Small intestine (tissue), 7 donors: ENCODE measurements around the gene CCL20. TPM values are rescaled to one million over a fixed set of nuclear protein-coding genes. Genes with fewer than 3 reads are reported as not detected.
"Not testable (repeated sequence)": the region's sequence is repeated elsewhere in the genome, so short reads cannot be mapped to it uniquely, and the experiment has no call there.

ENCODE experiments used
- DNase-seq, 2 donors: peaks; one replicate each; pipeline versions ENCODE4 v3.0.0 to v3.0.0-alpha.2; 2013
- FAIRE-seq: peaks from 2 replicates; lab custom pipeline; 2012; peaks lifted over from hg19 to GRCh38; lab: Jason Lieb, UNC
- H3K27ac ChIP-seq, 3 donors: one replicate each; pipeline ENCODE4 v1.5.1; 2013; ENCODE audit warnings: low read length in 2 of 3, mild to moderate bottlenecking in 2 of 3, control low read depth in 1 of 3, inconsistent platforms in 1 of 3, low read depth in 1 of 3, moderate library complexity in 1 of 3
- H3K27me3 ChIP-seq, 3 donors: one replicate each; pipeline ENCODE4 v1.6.1; 2013; ENCODE audit warnings: low read length in 3 of 3, inconsistent platforms in 1 of 3; ENCODE audit not compliant: control insufficient read depth in 3 of 3, insufficient read depth in 3 of 3
- H3K36me3 ChIP-seq, 3 donors: one replicate each; pipeline ENCODE4 v1.6.1; 2013; ENCODE audit warnings: low read length in 3 of 3, inconsistent platforms in 1 of 3, low read depth in 1 of 3, mild to moderate bottlenecking in 1 of 3, moderate library complexity in 1 of 3; ENCODE audit not compliant: control insufficient read depth in 3 of 3, insufficient read depth in 2 of 3
- H3K4me1 ChIP-seq, 3 donors: one replicate each; pipeline ENCODE4 v1.6.1; 2013; ENCODE audit warnings: low read length in 2 of 3, inconsistent platforms in 1 of 3, low read depth in 1 of 3, mild to moderate bottlenecking in 1 of 3, moderate library complexity in 1 of 3; ENCODE audit not compliant: control insufficient read depth in 3 of 3, insufficient read depth in 2 of 3
- H3K4me3 ChIP-seq, 3 donors: one replicate each; pipeline ENCODE4 v1.5.1; 2013; ENCODE audit warnings: low read length in 3 of 3, control low read depth in 1 of 3, inconsistent platforms in 1 of 3, low read depth in 1 of 3, mild to moderate bottlenecking in 1 of 3, moderate library complexity in 1 of 3
- H3K9me3 ChIP-seq, 2 donors: one replicate each; pipeline ENCODE4 v1.6.1; 2013; ENCODE audit warnings: low read depth in 1 of 2, low read length in 1 of 2; ENCODE audit not compliant: control insufficient read depth in 2 of 2, insufficient read depth in 1 of 2
- WGBS, 3 donors: extraction: QIAGEN DNeasy Blood & Tissue Kit; methylation state at CpG; one replicate each; pipeline ENCODE4 v1.1.7; 2013; 5-methylcytosine and 5-hydroxymethylcytosine counted together
- polyA plus RNA-seq, 4 donors: library from polyadenylated mRNA; stranded (reverse) in 3 of 4; unstranded in 1 of 4; fragments of 200-250 nt in 3 of 4; fragments of 120-200 nt in 1 of 4; gene quantifications; one replicate each; pipeline versions ENCODE4 v1.2.1 to v1.2.3, GENCODE V29; 2013
- donor health status: healthy with polysubstance abuse.
- donor health status: control.
- donor health status: control.
- donor health status: Bipolar disorder and iron deficiency.
- donor health status: healthy.

Gene CCL20
- polyA plus RNA-seq, 4 donors, result 9.6 to 15.9 (median 11.3) TPM

- Histone ChIP-seq H3K9me3 (peaks cover 0 to 4% of the 10 kb centered on the region in 2 donors), H3K27me3 (peaks cover 0 to 2% (median 0%) of the 10 kb centered on the region in 3 donors), H3K27ac (no peak overlapping the region), H3K4me3 (no peak overlapping the region), H3K4me1 (peaks cover 0 to 14% (median 0%) of the 10 kb centered on the region in 3 donors), H3K36me3 (no peaks in the 10 kb centered on the region)
- FAIRE-seq (no peak), DNase-seq (no peak)
- 61 to 83% (median 68%) methylated on average over 4 of the region's 4 CpGs for WGBS, 3 donors
Measured at GRCh38 chr2:227789803-227790202, 23.8 kb upstream of the CCL20 start.

- Histone ChIP-seq H3K36me3 (no peaks in the 10 kb centered on the region), H3K27me3 (no peaks in the 10 kb centered on the region), H3K27ac (peak overlapping the region; percentile 1 to 73 (median 17)), H3K4me1 (peaks cover 0 to 11% (median 0%) of the 10 kb centered on the region in 3 donors), H3K9me3 (peaks cover 0 to 2% of the 10 kb centered on the region in 2 donors), H3K4me3 (no peak overlapping the region)
- WGBS, 3 donors, result 61 to 74% (median 62%) methylated on average over 5 of the region's 5 CpGs
- DNase-seq (peak; percentile 75 to 83), FAIRE-seq (no peak)
Measured at GRCh38 chr2:227793148-227793712, 20.4 kb upstream of the CCL20 start.

GRCh38 chr2:227796045-227796711, 17.5 kb upstream of the CCL20 start:
- Histone ChIP-seq H3K9me3 (no peaks in the 10 kb centered on the region), H3K4me1 (peaks cover 0 to 24% (median 0%) of the 10 kb centered on the region in 3 donors), H3K27me3 (no peaks in the 10 kb centered on the region), H3K27ac (peak overlapping the region; percentile 60 to 82 (median 70)), H3K4me3 (no peak overlapping the region), H3K36me3 (no peaks in the 10 kb centered on the region)
- peak; percentile 73 to 97 for DNase-seq
- 9 to 41% (median 25%) methylated on average over 12 of the region's 12 CpGs for WGBS, 3 donors
- peak; percentile 47 for FAIRE-seq

GRCh38 chr2:227796768-227797167, 16.9 kb upstream of the CCL20 start:
- DNase-seq, FAIRE-seq: not testable (repeated sequence)
- H3K27ac ChIP-seq, result peak overlapping the region; percentile 60 to 77 (median 70)

GRCh38 chr2:227799202-227799601, 14.4 kb upstream of the CCL20 start:
- peak overlapping the region; percentile 53 to 82 (median 64) for H3K27ac ChIP-seq
- peak; percentile 26 for FAIRE-seq
- H3K9me3 ChIP-seq, result no peaks in the 10 kb centered on the region
- no peaks in the 10 kb centered on the region for H3K27me3 ChIP-seq
- H3K36me3 ChIP-seq, result no peaks in the 10 kb centered on the region
- H3K4me3 ChIP-seq, result no peak overlapping the region
- DNase-seq, result peak; percentile 87 to 96
- 14 to 63% (median 40%) methylated on average over 3 of the region's 3 CpGs for WGBS, 3 donors
- H3K4me1 ChIP-seq, result peaks cover 0 to 21% (median 0%) of the 10 kb centered on the region in 3 donors

More at GRCh38 chr2:227796768-227797167, 16.9 kb upstream of the CCL20 start:
- not testable (repeated sequence) for H3K4me3 ChIP-seq, H3K36me3 ChIP-seq, H3K9me3 ChIP-seq, H3K27me3 ChIP-seq
- WGBS, 3 donors, result 57 to 80% (median 65%) methylated on average over 5 of the region's 5 CpGs
- H3K4me1 ChIP-seq, result peaks cover 0 to 24% (median 0%) of the 10 kb centered on the region in 3 donors

- no peaks in the 10 kb centered on the region for H3K27me3 ChIP-seq
- peaks cover 0 to 13% (median 0%) of the 10 kb centered on the region in 3 donors for H3K4me1 ChIP-seq
- FAIRE-seq, result no peak
- WGBS, 3 donors, result 58 to 70% (median 61%) methylated on average over 2 of the region's 2 CpGs
- DNase-seq, result no peak
- no peak overlapping the region for H3K4me3 ChIP-seq
- H3K27ac ChIP-seq, result no peak overlapping the region
- H3K9me3 ChIP-seq, result no peaks in the 10 kb centered on the region
- H3K36me3 ChIP-seq, result no peaks in the 10 kb centered on the region
Measured at GRCh38 chr2:227802882-227803281, 10.8 kb upstream of the CCL20 start.

- H3K4me3 ChIP-seq, result no peak overlapping the region
- no peak overlapping the region for H3K27ac ChIP-seq
- 83 to 89% (median 85%) methylated on average over 4 of the region's 4 CpGs for WGBS, 3 donors
- no peaks in the 10 kb centered on the region for H3K9me3 ChIP-seq
- H3K36me3 ChIP-seq, result no peaks in the 10 kb centered on the region
- H3K4me1 ChIP-seq, result peaks cover 0 to 1% (median 0%) of the 10 kb centered on the region in 3 donors
- FAIRE-seq (no peak), DNase-seq (no peak)
- H3K27me3 ChIP-seq, result no peaks in the 10 kb centered on the region
Measured at GRCh38 chr2:227804975-227805374, 8.7 kb upstream of the CCL20 start.

- FAIRE-seq, result no peak
Measured at GRCh38 chr2:227805578-227805977, 8.1 kb upstream of the CCL20 start.

More at GRCh38 chr2:227805578-227805977, 8.1 kb upstream of the CCL20 start:
- peak in 1 of 2 donors; percentile 47 for DNase-seq
- 73 to 83% (median 74%) methylated on average over 15 of the region's 15 CpGs for WGBS, 3 donors
- Histone ChIP-seq H3K27ac (peak overlapping the region in 1 of 3 donors; percentile 8), H3K4me3 (no peak overlapping the region), H3K27me3 (no peaks in the 10 kb centered on the region), H3K9me3 (no peaks in the 10 kb centered on the region), H3K4me1 (no peaks in the 10 kb centered on the region), H3K36me3 (no peaks in the 10 kb centered on the region)
